Measurements from ENCODE around the gene APOA1. TPM values are rescaled to one million over a fixed set of nuclear protein-coding genes. Genes with fewer than 3 reads are reported as not detected.
"Not testable (repeated sequence)": the region's sequence is repeated elsewhere in the genome, so short reads cannot be mapped to it uniquely, and the experiment has no call there.

Gene APOA1
- total and polyA plus RNA-seq, 3 donors from 2014 or later, result 617 to 2,741 (median 2,156) TPM

GRCh38 chr11:116835042-116835772 is 2.2 kb downstream of the APOA1 start:
- Histone ChIP-seq H3K27ac (peak overlapping the region; percentile 53 to 69), H3K4me3 (peak overlapping the region; percentile 33 to 57), H3K27me3 (no peaks in the 10 kb centered on the region), H3K4me1 (peaks cover 37% of the 10 kb centered on the region), H3K36me3 (ENCODE audit: low read depth, missing control alignments) (no peaks in the 10 kb centered on the region), H3K9me3 (no peaks in the 10 kb centered on the region)
- 23 to 30% methylated on average over 8 to 28 of the region's 28 CpGs for WGBS, 2 donors
- intact Hi-C loops (cut with DNase I; ENCODE audit: low total_unique reads), result no loop called here
- DNase-seq, result no peak
- TF ChIP-seq CTCF (IDR thresholded peaks at IDR 0.05), result no peak
- no peak for TF ChIP-seq POLR2A (IDR thresholded peaks at IDR 0.05)

DNA sequence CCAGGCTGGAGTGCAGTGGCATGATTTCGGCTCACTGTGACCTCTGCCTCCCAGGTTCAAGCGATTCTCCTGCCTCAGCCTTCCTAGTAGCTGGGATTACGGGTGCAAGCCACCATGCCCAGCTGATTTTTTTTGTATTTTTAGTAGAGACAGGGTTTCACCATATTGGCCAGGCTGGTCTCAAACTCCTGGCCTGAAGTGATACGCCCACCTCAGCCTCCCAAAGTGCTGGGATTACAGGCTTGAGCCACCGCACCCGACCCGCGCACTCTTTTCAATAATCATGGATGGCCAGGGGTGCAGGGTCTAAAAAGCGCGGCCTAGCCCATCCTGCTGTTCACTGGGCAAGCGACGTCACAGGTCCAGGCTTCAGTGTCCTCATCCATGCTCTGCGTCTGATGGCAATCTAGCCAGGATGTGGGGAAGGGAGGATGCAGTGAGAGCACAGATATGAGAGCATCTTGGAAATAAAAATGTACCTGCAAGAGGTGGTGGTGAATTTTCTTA is 2.8 kb downstream of the APOA1 start:
- H3K36me3 ChIP-seq (ENCODE audit: low read depth, missing control alignments); H3K4me3 ChIP-seq; DNase-seq; intact Hi-C loops (cut with DNase I; ENCODE audit: low total_unique reads); H3K27me3 ChIP-seq; H3K9me3 ChIP-seq: not testable (repeated sequence)
- Histone ChIP-seq H3K4me1 (peaks cover 31% of the 10 kb centered on the region), H3K27ac (peak overlapping the region; percentile 53 to 69)
- WGBS, 2 donors, result 56 to 70% methylated on average over 6 to 13 of the region's 13 CpGs

GRCh38 chr11:116833816-116834534 is 3.4 kb downstream of the APOA1 start:
- no peaks in the 10 kb centered on the region for H3K36me3 ChIP-seq (ENCODE audit: low read depth, missing control alignments)
- no peak for DNase-seq
- H3K9me3 ChIP-seq, result no peaks in the 10 kb centered on the region
- H3K27ac ChIP-seq, result no peak overlapping the region
- 86 to 97% methylated on average over 6 to 14 of the region's 14 CpGs for WGBS, 2 donors
- intact Hi-C loops (cut with DNase I; ENCODE audit: low total_unique reads), result no loop called here
- H3K4me3 ChIP-seq, result no peak overlapping the region
- peaks cover 27% of the 10 kb centered on the region for H3K4me1 ChIP-seq
- TF ChIP-seq POLR2A (IDR thresholded peaks at IDR 0.05) (no peak), CTCF (IDR thresholded peaks at IDR 0.05) (no peak)
- H3K27me3 ChIP-seq, result no peaks in the 10 kb centered on the region

GRCh38 chr11:116833491-116833815 is 4.0 kb downstream of the APOA1 start:
- TF ChIP-seq POLR2A (IDR thresholded peaks at IDR 0.05) (no peak), CTCF (IDR thresholded peaks at IDR 0.05) (no peak)
- H3K36me3 ChIP-seq (ENCODE audit: low read depth, missing control alignments), result no peaks in the 10 kb centered on the region
- H3K27ac ChIP-seq, result no peak overlapping the region
- DNase-seq, result no peak
- H3K4me1 ChIP-seq, result peaks cover 22% of the 10 kb centered on the region
- intact Hi-C loops (cut with DNase I; ENCODE audit: low total_unique reads), result no loop called here
- H3K27me3 ChIP-seq, result no peaks in the 10 kb centered on the region
- no peaks in the 10 kb centered on the region for H3K9me3 ChIP-seq
- no peak overlapping the region for H3K4me3 ChIP-seq
- 95% methylated on average over 10 of the region's 10 CpGs for WGBS, 2 donors

DNA sequence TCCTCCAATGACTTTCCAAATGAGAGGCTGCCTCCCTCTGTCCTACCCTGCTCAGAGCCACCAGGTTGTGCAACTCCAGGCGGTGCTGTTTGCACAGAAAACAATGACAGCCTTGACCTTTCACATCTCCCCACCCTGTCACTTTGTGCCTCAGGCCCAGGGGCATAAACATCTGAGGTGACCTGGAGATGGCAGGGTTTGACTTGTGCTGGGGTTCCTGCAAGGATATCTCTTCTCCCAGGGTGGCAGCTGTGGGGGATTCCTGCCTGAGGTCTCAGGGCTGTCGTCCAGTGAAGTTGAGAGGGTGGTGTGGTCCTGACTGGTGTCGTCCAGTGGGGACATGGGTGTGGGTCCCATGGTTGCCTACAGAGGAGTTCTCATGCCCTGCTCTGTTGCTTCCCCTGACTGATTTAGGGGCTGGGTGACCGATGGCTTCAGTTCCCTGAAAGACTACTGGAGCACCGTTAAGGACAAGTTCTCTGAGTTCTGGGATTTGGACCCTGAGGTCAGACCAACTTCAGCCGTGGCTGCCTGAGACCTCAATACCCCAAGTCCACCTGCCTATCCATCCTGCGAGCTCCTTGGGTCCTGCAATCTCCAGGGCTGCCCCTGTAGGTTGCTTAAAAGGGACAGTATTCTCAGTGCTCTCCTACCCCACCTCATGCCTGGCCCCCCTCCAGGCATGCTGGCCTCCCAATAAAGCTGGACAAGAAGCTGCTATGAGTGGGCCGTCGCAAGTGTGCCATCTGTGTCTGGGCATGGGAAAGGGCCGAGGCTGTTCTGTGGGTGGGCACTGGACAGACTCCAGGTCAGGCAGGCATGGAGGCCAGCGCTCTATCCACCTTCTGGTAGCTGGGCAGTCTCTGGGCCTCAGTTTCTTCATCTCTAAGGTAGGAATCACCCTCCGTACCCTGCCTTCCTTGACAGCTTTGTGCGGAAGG is 4.8 kb downstream of the APOA1 start:
- H3K9me3 ChIP-seq, result no peaks in the 10 kb centered on the region
- 73 to 81% methylated on average over 6 to 13 of the region's 13 CpGs for WGBS, 2 donors
- H3K4me1 ChIP-seq, result peaks cover 15% of the 10 kb centered on the region
- H3K4me3 ChIP-seq, result no peak overlapping the region
- TF ChIP-seq CTCF (IDR thresholded peaks at IDR 0.05), result no peak
- TF ChIP-seq POLR2A (IDR thresholded peaks at IDR 0.05), result no peak
- H3K27me3 ChIP-seq, result no peaks in the 10 kb centered on the region
- H3K36me3 ChIP-seq (ENCODE audit: low read depth, missing control alignments), result no peaks in the 10 kb centered on the region
- no peak overlapping the region for H3K27ac ChIP-seq
- intact Hi-C loops (cut with DNase I; ENCODE audit: low total_unique reads), result no loop called here
- DNase-seq, result no peak

All from testis (tissue), 3 donors.